Activated B cell treated with CpG ODN at 0.5 μM for 24 hours (primary cell): Measurements from ENCODE around the gene SYNE1. TPM values are rescaled to one million over a fixed set of nuclear protein-coding genes. Genes with fewer than 3 reads are reported as not detected.
A peak's percentile ranks its signal among the peaks of the same experiment; 100 is the strongest.

Experiments used
- ATAC-seq: fragments of 200-7000 bp; cut with Tn5 transposase; one replicate; pipeline ENCODE4 v1.10.0; 2021; ENCODE audit warnings: low read depth, mild to moderate bottlenecking, moderate library complexity
- CTCF ChIA-PET: fragments of 350-600 bp; sonication (Branson Sonifier 250); formaldehyde crosslinking; loops from one replicate; lab custom pipeline; 2021; ENCODE audit warnings: antibody characterized with exemption; lab: Charles Lee
- POLR2A ChIA-PET: fragments of 350-600 bp; sonication (Branson Sonifier 250); formaldehyde crosslinking; loops from one replicate; lab custom pipeline; 2021; ENCODE audit warnings: antibody characterized with exemption; lab: Charles Lee
- DNase-seq: peaks from one replicate; pipeline ENCODE4 v3.0.0; 2022
- H3K27ac Mint-ChIP-seq: one replicate; pipeline ENCODE4 v1.8.0; 2020; ENCODE audit warnings: mixed read lengths
- H3K27me3 Mint-ChIP-seq: one replicate; pipeline ENCODE4 v1.8.0; 2021; ENCODE audit warnings: mixed read lengths
- H3K36me3 Mint-ChIP-seq: one replicate; pipeline ENCODE4 v1.8.0; 2021; ENCODE audit warnings: low read depth, mixed read lengths
- H3K4me1 Mint-ChIP-seq: one replicate; pipeline ENCODE4 v1.8.0; 2021; ENCODE audit warnings: mixed read lengths
- H3K4me3 Mint-ChIP-seq: one replicate; pipeline ENCODE4 v1.8.0; 2020; ENCODE audit warnings: mild to moderate bottlenecking, mixed read lengths
- H3K9me3 Mint-ChIP-seq: one replicate; pipeline ENCODE4 v1.8.0; 2020; ENCODE audit warnings: mixed read lengths
- intact Hi-C: fragments of 100-400 bp; cut with micrococcal nuclease; formaldehyde crosslinking; loops from one replicate; pipeline ENCODE4 v1.15.1; 2024
- total RNA-seq: library from RNA; stranded (reverse); gene quantifications from 2 replicates; pipeline ENCODE4 v1.2.3, GENCODE V29; 2022
- TF ChIP-seq, protein P1 (sequence below): fragments of 200-600 bp; IDR thresholded peaks from one replicate; pipeline ENCODE4 v1.8.0; 2022; ENCODE audit warnings: antibody characterized with exemption, mild to moderate bottlenecking

Gene SYNE1
- total RNA-seq, 1 donor from 2014 or later: 74.9 TPM

DNA sequence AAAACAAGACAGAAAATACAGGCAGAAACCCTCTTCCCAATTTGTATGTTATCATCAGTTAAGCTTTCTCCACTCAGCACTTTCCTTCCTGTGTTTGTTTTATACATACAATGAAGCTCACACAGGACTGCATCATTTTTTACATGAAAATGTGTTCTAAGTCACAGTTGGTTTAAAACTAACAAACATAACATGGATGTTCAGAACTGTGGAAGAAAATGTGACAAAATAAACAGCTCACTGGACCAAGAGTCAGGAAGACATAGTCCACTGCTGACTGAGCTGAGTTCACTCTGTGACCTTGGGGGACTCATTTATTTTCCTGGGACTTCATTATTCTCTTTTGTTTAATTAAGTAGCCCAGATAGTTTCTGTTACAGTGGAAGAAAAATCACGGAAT, 331.5 kb downstream of the SYNE1 start:
- H3K27ac Mint-ChIP-seq: no peak overlapping the region

DNA sequence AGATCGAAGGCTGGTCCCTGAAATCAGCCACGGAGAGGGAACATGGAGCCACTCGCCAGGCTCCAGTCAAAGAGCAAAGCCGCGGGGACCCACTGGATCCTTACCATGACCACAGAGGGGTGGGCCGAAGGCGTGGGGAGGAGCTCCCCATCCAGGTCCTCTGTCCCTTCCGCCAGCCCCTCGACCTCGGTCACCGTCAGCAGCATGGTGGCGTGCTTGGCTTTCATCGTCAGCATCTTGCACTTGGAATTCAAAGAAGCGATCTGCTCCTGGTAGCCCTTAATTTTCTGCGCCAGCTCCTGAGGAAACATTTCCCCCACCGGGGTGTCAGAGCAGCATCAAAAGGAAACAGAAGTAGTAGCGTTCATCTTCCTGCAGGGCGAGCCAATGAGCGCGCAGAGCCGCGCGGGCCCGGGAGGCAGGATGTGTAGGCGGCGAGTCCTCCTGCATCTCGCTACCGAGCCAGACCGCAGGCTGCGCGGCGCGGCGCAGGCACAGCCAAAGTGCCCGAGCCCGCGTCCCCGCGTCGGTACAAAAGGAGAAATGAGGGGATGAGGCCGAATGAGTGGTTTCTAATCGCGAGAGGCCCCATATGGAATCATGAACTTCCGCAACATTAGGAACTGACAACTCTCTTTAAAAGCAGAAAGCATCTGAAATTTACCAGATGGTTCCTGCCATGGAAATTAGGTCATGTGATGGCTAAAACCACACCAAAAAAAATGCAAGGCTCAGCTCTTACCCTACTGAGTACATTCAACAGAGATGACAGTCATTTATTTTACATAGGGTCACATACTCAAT, 335.2 kb downstream of the SYNE1 start:
- intact Hi-C loops: loop anchor here (1.0 to 5.0 kb wide), 5 partner anchors 36 to 912 kb away; partner anchors contain the start of genes FBXO5, MTRF1L and RMND1
- H3K27ac Mint-ChIP-seq: peak overlapping the region; percentile 100
- ATAC-seq (peak; percentile 97), DNase-seq (peak; percentile 82)
- POLR2A ChIA-PET: interaction anchor here (0.5 to 1.7 kb wide), 11 partner anchors 10 to 1322 kb away, joined by 3 to 9 read pairs (median 3); partner anchors contain the start of gene RMND1
- H3K4me1 Mint-ChIP-seq: peaks cover 40% of the 10 kb centered on the region
- H3K36me3 Mint-ChIP-seq: peaks cover 8% of the 10 kb centered on the region
- no peaks in the 10 kb centered on the region for H3K27me3 Mint-ChIP-seq
- CTCF ChIA-PET: interaction anchor here (0.8 to 2.6 kb wide), 6 partner anchors 9 to 1410 kb away, joined by 3 to 41 read pairs (median 3); no protein-coding TSS in a partner anchor
- no peaks in the 10 kb centered on the region for H3K9me3 Mint-ChIP-seq
- TF ChIP-seq, protein P1, sequence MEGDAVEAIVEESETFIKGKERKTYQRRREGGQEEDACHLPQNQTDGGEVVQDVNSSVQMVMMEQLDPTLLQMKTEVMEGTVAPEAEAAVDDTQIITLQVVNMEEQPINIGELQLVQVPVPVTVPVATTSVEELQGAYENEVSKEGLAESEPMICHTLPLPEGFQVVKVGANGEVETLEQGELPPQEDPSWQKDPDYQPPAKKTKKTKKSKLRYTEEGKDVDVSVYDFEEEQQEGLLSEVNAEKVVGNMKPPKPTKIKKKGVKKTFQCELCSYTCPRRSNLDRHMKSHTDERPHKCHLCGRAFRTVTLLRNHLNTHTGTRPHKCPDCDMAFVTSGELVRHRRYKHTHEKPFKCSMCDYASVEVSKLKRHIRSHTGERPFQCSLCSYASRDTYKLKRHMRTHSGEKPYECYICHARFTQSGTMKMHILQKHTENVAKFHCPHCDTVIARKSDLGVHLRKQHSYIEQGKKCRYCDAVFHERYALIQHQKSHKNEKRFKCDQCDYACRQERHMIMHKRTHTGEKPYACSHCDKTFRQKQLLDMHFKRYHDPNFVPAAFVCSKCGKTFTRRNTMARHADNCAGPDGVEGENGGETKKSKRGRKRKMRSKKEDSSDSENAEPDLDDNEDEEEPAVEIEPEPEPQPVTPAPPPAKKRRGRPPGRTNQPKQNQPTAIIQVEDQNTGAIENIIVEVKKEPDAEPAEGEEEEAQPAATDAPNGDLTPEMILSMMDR: no peak
- H3K4me3 Mint-ChIP-seq: peak overlapping the region; percentile 100

More for the DNA sequence above, 331.5 kb downstream of the SYNE1 start:
- no peak for ATAC-seq
- TF ChIP-seq, protein P1: no peak
- DNase-seq: no peak
- Mint-ChIP-seq H3K4me1 (peaks cover 13% of the 10 kb centered on the region), H3K9me3 (no peaks in the 10 kb centered on the region), H3K36me3 (peaks cover 8% of the 10 kb centered on the region), H3K27me3 (no peaks in the 10 kb centered on the region), H3K4me3 (no peak overlapping the region)
- ChIA-PET CTCF (no interaction called here), POLR2A (no interaction called here)
- intact Hi-C loops: no loop called here

DNA sequence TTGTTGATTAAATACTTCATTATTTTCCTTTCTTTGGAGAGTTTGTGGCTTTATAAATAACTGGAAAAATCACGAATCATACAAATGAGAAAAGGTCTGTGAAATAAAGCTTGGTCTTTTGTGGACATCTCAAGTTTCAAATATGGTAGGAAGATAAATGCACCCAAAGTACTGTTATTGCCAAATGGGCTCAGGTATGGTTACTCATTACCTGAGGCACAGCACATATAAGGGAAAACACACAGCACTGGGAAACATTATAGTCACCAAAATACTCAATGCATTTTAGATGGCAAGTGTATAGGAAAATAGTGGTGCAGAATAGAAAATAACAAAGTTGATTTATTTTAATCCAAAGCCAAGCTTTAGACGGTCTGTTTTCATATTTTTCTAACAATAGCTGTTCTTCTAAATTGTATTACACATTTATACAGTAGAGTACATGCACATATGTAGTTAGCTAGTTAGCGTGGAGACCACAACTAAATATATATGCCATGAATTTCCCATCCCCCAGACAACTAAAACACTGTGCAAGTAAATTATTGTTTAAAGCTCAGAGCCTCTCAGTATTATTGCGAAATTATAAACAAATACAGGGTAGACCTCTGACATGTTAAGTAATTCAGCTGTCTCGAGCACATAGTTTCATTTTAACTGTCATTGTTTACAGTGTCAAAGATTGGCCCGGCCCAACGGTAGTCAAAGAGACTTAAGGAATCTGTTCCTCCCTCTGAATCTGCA, 336.0 kb downstream of the SYNE1 start:
- DNase-seq (no peak), ATAC-seq (peak; percentile 19)
- Mint-ChIP-seq H3K27ac (peak overlapping the region; percentile 100), H3K36me3 (peaks cover 9% of the 10 kb centered on the region), H3K4me1 (peaks cover 41% of the 10 kb centered on the region), H3K27me3 (no peaks in the 10 kb centered on the region), H3K4me3 (peak overlapping the region; percentile 100), H3K9me3 (no peaks in the 10 kb centered on the region)
- TF ChIP-seq, protein P1: no peak
- POLR2A ChIA-PET: interaction anchor here (0.6 to 1.7 kb wide), 8 partner anchors 10 to 600 kb away, joined by 3 to 9 read pairs (median 4); no protein-coding TSS in a partner anchor
- CTCF ChIA-PET: interaction anchor here (0.8 to 2.6 kb wide), 6 partner anchors 8 to 1409 kb away, joined by 3 to 41 read pairs (median 3); no protein-coding TSS in a partner anchor
- intact Hi-C loops: loop anchor here (1.0 to 5.0 kb wide), 3 partner anchors 681 to 849 kb away; partner anchors contain the start of genes FBXO5, MTRF1L and RMND1

DNA sequence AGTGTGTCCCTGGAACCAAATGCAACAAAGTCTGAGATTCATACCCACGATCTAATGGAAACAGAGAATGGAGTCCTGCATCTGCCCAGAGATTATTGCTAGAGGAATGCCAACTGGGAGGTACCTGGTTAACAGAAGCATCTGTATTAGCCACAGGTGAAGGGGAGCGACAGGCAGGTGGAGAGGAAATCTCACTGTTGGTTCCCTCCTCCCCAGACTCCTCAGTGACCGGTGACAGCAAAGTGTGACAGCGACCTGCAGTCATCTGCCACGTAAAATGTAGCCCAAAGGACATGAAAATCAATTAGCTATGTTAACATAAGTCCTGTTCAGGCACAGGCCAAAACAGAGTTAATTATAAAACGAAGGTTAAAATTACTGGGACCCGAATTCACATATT, 336.6 kb downstream of the SYNE1 start:
- DNase-seq (no peak), ATAC-seq (no peak)
- ChIA-PET POLR2A (no interaction called here), CTCF (interaction anchor here (2.6 kb wide), 1 partner anchor 39 kb away, joined by 41 read pairs; no protein-coding TSS in a partner anchor)
- peaks cover 16% of the 10 kb centered on the region for H3K36me3 Mint-ChIP-seq
- intact Hi-C loops: loop anchor here (5.0 kb wide), 2 partner anchors 682 to 702 kb away; partner anchors contain the start of genes FBXO5 and MTRF1L
- peak overlapping the region; percentile 100 for H3K27ac Mint-ChIP-seq
- no peaks in the 10 kb centered on the region for H3K9me3 Mint-ChIP-seq
- TF ChIP-seq, protein P1: no peak
- peak overlapping the region; percentile 100 for H3K4me3 Mint-ChIP-seq
- no peaks in the 10 kb centered on the region for H3K27me3 Mint-ChIP-seq
- H3K4me1 Mint-ChIP-seq: peaks cover 41% of the 10 kb centered on the region
